Peyer's patch (tissue), 4 donors: Measurements from ENCODE around the gene KCNH6. TPM values are rescaled to one million over a fixed set of nuclear protein-coding genes. Genes with fewer than 3 reads are reported as not detected.

Experiments used
- DNase-seq, 3 donors: peaks; one replicate each; pipeline ENCODE4 v3.0.0-alpha.2; 2017 to 2019
- H3K27ac ChIP-seq, 4 donors: fragments of 200-600 bp; sonication (generic); one replicate each; pipeline ENCODE4 v1.5.1; 2016 to 2019
- H3K27me3 ChIP-seq, 2 donors: fragments of 200-600 bp; sonication (generic); one replicate each; pipeline ENCODE4 v1.5.1; 2019
- H3K36me3 ChIP-seq, 3 donors: fragments of 200-600 bp; sonication (generic); one replicate each; pipeline ENCODE4 v1.5.1; 2016 to 2019
- H3K4me1 ChIP-seq, 4 donors: fragments of 200-600 bp; sonication (generic); one replicate each; pipeline ENCODE4 v1.5.1; 2016 to 2019
- H3K4me3 ChIP-seq, 4 donors: fragments of 200-600 bp; sonication (generic); 1 replicate in 3 of 4; 2 replicates in 1 of 4; pipeline ENCODE4 v1.5.1; 2016 to 2019; ENCODE audit warnings: mild to moderate bottlenecking in 1 of 4
- H3K9me3 ChIP-seq, 4 donors: fragments of 200-600 bp; sonication (generic); one replicate each; pipeline ENCODE4 v1.5.1; 2016 to 2019; ENCODE audit warnings: mild to moderate bottlenecking in 1 of 4
- CTCF ChIP-seq, 6 experiments: fragments of 450-650 bp in 4 of 6; fragments of 200-600 bp in 2 of 6; sonication (generic) in 1 of 6; IDR thresholded peaks; one replicate each; pipeline ENCODE4 v1.5.1; 2017 to 2019; ENCODE audit warnings: antibody characterized with exemption in 6 of 6, mild to moderate bottlenecking in 3 of 6, moderate library complexity in 1 of 6
- POLR2A ChIP-seq, 2 donors: fragments of 450-650 bp; IDR thresholded peaks; one replicate each; pipeline ENCODE4 v1.5.1; 2017; ENCODE audit warnings: antibody characterized with exemption in 2 of 2, mild to moderate bottlenecking in 2 of 2, moderate library complexity in 2 of 2
- total RNA-seq, 4 donors: library from RNA; depleted of rRNA; stranded (reverse); fragments of >200 nt; gene quantifications; one replicate each; pipeline ENCODE4 v1.1.0, GENCODE V29; 2016

The KCNH6 gene
- total RNA-seq, 4 donors from 2014 or later, result 3.3 to 78.6 (median 26.7) TPM

- TF ChIP-seq CTCF (IDR thresholded peaks at IDR 0.05) (no peak), POLR2A (IDR thresholded peaks at IDR 0.05) (no peak)
- H3K4me1 ChIP-seq, result peaks cover 0 to 22% (median 10%) of the 10 kb centered on the region in 4 donors
- H3K9me3 ChIP-seq, result no peaks in the 10 kb centered on the region
- H3K27ac ChIP-seq, result peak overlapping the region; percentile 42 to 97 (median 80)
- no peaks in the 10 kb centered on the region for H3K27me3 ChIP-seq
- peak overlapping the region; percentile 34 to 93 (median 70) for H3K4me3 ChIP-seq
- no peak for DNase-seq
- peaks cover 0 to 18% (median 0%) of the 10 kb centered on the region in 3 donors for H3K36me3 ChIP-seq
These were observed 46.7 kb upstream of the KCNH6 start for GRCh38 chr17:63476459-63476853.

- H3K36me3 ChIP-seq, result peaks cover 0 to 23% (median 0%) of the 10 kb centered on the region in 3 donors
- peak within 1 kb of the TSS; percentile 42 to 97 (median 80) for H3K27ac ChIP-seq
- H3K27me3 ChIP-seq, result no peaks in the 10 kb centered on the region
- H3K4me3 ChIP-seq, result peak within 1 kb of the TSS; percentile 34 to 93 (median 70)
- DNase-seq, result peak in 2 of 3 donors; percentile 79 to 91
- TF ChIP-seq CTCF (IDR thresholded peaks at IDR 0.05) (peak in 3 of 6 experiments; percentile 27 to 38 (median 35)), POLR2A (IDR thresholded peaks at IDR 0.05) (peak; percentile 86 to 88)
- H3K4me1 ChIP-seq, result peaks cover 0 to 22% (median 10%) of the 10 kb centered on the region in 4 donors
- no peaks in the 10 kb centered on the region for H3K9me3 ChIP-seq
These were observed 46.2 kb upstream of the KCNH6 start, which contains the start of gene ACE for GRCh38 chr17:63476854-63477479. Gene ACE (plus strand): TSS chr17:63477061. CDS start chr17:63477095, 34 bp downstream.

DNA sequence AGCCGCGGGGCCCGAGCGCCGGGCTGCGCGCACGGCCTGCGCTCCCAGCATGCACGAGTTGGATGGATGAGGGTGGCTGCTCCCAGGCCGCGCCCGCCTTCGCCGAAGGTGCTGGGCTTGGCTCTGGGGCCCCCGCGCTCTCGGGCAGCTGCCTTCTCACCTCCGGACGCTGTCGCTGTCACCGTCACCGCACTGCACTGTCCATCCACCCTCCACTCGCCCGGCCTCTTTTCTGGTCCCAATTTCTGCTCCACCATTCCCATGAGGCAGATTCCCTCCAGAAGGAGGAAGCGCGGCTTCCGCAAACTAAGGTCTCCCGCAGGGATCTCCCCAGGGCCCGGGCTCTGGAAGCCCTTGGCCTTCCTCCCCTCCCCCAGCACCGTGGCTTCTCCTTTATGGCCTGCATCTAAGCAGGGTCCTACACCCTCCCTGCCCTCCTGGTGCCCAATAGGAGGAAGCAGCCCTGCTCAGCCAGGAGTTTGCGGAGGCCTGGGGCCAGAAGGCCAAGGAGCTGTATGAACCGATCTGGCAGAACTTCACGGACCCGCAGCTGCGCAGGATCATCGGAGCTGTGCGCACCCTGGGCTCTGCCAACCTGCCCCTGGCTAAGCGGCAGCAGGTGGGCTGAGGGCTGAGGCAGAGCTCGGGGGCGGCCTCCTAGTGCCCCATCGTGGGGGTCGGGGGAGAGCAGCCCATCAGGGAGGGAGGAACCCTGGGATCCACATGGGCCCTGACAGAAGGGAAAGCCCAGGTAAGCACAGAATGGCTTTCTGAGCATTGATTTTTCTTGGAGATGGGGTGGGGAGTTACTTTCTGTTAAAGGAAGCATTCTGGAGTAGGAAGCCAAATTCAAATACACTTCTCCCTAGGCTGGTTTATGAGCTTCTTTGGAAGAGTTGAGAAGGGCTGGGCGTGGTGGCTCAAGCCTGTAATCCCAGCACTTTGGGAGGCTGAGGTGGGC lies 45.4 kb upstream of the KCNH6 start:
- H3K4me1 ChIP-seq, result peaks cover 0 to 22% (median 10%) of the 10 kb centered on the region in 4 donors

GRCh38 chr17:63478814-63479494 lies 44.2 kb upstream of the KCNH6 start:
- H3K4me1 ChIP-seq, result peaks cover 0 to 22% (median 10%) of the 10 kb centered on the region in 4 donors
- H3K4me3 ChIP-seq, result peak overlapping the region in 2 of 4 donors; percentile 83 to 93
- H3K9me3 ChIP-seq, result no peaks in the 10 kb centered on the region
- DNase-seq, result peak; percentile 64 to 92 (median 90)
- peak overlapping the region in 2 of 4 donors; percentile 90 to 97 for H3K27ac ChIP-seq
- peak; percentile 20 to 97 (median 80) for TF ChIP-seq CTCF (IDR thresholded peaks at IDR 0.05)
- peak; percentile 79 to 82 for TF ChIP-seq POLR2A (IDR thresholded peaks at IDR 0.05)
- no peaks in the 10 kb centered on the region for H3K27me3 ChIP-seq
- H3K36me3 ChIP-seq, result peaks cover 0 to 36% (median 0%) of the 10 kb centered on the region in 3 donors

More for the DNA sequence above, 45.4 kb upstream of the KCNH6 start:
- peak overlapping the region; percentile 34 to 93 (median 70) for H3K4me3 ChIP-seq
- H3K27ac ChIP-seq, result peak overlapping the region in 3 of 4 donors; percentile 70 to 97 (median 90)
- peak in 1 of 3 donors; percentile 72 for DNase-seq
- H3K36me3 ChIP-seq, result peaks cover 0 to 29% (median 0%) of the 10 kb centered on the region in 3 donors
- no peaks in the 10 kb centered on the region for H3K9me3 ChIP-seq
- TF ChIP-seq CTCF (IDR thresholded peaks at IDR 0.05), result no peak
- TF ChIP-seq POLR2A (IDR thresholded peaks at IDR 0.05), result no peak
- H3K27me3 ChIP-seq, result no peaks in the 10 kb centered on the region
